Erythroblast (primary cell): ENCODE data around the gene RNU1-3.
"Not testable (repeated sequence)": the region's sequence is repeated elsewhere in the genome, so short reads cannot be mapped to it uniquely, and the experiment has no call there.

Source experiments
- GATA1 ChIP-seq: IDR thresholded peaks from 2 replicates; pipeline ENCODE4 v1.6.1; 2011; ENCODE audit warnings: low read depth, mild to moderate bottlenecking, control low read depth, low read length, moderate library complexity
- POLR2A ChIP-seq: IDR thresholded peaks from 2 replicates; pipeline ENCODE4 v1.6.1; 2011; ENCODE audit warnings: mild to moderate bottlenecking, low read length

- TF ChIP-seq POLR2A, GATA1: not testable (repeated sequence)
These were observed 46.2 kb upstream of the RNU1-3 start for GRCh38 chr1:16712984-16713383.
